GM12801 (cell line): Measurements from ENCODE around the gene SURF2.

Experiments
- TF ChIP-seq, protein P1 (sequence below): IDR thresholded peaks from one replicate; pipeline ENCODE4 v1.5.1; 2011; ENCODE audit warnings: control low read depth; ENCODE audit not compliant: insufficient read length; ENCODE audit errors: extremely low read depth

Gene SURF2

DNA sequence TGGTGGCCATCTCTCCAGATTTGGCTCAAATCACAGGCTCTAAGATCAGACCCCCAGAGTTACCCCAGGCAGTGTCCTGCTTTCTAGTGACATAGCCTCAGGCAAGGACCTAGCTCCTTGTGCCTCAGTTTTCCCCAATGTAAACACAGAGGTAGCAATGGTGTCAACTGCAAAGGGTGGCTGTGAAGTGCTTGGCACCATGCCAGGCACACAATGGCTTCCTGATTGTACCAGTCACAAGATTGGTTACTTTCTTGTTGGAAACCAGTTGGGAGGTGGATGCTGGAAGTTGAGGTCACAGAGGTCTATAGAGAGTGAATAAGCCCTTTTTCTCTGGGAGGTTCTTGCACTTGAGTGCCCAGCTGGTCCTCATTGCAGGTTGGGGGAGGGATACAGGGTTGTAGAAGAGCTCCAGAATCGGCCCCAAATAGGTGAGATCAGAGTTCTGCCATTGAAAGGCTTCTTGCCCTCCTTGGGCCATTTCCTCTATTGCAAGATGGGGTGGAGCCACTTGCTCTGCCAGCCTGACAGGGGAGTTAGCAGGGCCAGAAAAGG is 22.1 kb downstream of the SURF2 start:
- TF ChIP-seq, protein P1, sequence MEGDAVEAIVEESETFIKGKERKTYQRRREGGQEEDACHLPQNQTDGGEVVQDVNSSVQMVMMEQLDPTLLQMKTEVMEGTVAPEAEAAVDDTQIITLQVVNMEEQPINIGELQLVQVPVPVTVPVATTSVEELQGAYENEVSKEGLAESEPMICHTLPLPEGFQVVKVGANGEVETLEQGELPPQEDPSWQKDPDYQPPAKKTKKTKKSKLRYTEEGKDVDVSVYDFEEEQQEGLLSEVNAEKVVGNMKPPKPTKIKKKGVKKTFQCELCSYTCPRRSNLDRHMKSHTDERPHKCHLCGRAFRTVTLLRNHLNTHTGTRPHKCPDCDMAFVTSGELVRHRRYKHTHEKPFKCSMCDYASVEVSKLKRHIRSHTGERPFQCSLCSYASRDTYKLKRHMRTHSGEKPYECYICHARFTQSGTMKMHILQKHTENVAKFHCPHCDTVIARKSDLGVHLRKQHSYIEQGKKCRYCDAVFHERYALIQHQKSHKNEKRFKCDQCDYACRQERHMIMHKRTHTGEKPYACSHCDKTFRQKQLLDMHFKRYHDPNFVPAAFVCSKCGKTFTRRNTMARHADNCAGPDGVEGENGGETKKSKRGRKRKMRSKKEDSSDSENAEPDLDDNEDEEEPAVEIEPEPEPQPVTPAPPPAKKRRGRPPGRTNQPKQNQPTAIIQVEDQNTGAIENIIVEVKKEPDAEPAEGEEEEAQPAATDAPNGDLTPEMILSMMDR = no peak

DNA sequence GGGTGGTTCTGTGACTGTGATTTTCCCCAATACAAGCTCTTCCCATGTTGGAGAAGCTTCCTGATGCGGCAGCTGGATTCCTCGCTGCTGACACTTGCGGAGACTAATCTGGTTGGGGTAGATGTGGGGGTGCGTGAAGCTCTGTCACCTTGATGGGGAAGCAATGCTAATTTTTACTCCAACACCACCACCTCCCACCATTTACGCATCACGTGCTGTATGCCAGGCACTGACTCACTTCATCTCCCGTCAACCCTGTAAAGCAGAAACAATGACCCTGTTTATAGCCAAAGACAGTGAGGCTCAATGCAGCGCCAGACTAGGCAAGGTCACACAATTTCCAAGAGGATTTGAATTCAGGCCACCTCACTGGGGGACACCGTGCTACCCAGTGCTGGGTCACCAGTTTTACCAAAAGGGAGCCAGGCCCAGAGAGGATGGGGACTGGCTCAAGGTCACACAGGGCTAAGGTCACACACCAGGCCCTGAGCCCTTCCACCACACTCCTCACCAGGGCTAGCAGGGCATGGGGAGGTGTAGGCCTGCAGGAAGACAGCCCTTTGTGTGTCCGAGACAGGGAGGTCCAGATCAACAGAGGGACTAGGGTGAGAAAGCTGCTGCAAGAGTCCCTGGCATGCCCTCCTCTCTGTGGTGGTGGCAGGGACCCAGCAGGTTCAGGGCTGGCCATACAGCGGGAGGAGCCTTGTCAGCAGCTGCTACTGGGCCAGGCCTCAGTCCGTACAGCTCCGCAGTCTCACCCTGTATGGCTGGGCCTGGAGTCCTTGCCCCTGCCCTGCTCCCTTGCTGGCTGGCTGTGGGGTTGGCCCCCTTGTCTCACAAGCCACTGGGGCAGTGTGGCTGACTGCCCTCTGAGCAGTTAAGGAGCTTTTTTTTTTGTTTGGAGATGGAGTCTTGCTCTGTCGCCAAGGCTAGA is 23.1 kb downstream of the SURF2 start:
- TF ChIP-seq, protein P1 = no peak

DNA sequence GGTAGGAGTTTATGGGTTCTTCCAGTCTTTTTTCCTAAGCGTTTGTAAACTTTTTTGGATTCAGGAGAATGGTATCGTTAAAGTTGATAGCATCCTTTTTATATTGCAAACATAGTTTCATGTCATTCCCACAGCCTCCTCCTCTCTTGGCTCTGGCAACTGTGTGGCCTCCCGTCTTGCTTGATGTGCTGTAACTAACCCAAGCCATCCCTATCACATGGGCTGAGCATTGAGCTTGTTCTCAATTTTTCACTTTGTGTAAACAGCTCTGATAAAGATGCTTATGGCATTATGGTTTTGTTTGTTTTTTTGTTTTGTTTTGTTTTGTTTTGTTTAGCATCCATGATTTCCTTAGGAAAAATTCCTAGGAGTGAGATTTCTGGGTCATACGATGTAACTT is 24.4 kb downstream of the SURF2 start:
- TF ChIP-seq, protein P1 = no peak

DNA sequence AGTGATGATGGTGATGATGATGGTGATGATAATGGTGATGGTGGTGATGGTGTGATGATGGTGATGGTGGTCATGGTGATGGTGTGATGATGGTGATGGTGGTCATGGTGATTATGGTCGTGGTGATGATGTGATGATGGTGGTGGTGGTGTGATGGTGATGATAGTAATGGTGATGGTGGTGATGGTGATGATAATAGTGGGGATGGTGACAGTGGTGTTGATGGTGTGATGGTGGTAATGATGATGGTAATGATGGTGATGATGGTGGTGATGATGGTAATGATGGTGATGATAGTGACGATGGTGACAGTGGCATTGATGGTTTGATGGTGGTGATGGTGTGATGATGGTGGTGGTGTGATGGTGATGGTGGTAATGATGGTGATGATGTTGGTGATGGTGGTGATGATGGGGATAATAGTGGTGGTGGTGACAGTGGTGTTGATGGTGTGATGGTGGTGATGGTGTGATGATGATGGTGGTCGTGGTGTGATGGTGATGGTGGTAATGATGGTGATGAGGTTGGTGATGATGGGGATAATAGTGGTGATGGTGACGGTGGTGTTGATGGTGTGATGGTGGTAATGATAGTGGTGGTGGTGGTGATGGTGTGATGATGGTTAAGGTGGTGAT is 26.3 kb downstream of the SURF2 start:
- TF ChIP-seq, protein P1 = no peak

DNA sequence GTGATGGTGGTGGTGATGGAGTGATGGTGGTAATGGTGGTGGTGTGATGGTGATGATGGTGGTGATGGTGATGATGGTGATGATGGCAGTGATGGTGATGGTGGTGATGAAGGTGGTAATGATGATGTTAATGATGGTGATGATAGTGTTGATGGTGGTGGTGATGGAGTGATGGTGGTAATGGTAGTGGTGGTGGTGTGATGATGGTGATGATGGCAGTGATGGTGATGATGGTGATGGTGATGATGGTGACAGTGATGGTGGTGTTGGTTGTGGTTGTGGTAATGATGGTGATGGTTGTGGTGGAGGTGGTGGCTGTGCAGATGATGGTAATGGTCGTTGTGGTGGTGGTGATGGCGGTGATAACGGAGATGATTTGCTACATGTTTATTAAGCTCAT is 27.1 kb downstream of the SURF2 start:
- TF ChIP-seq, protein P1 = no peak

DNA sequence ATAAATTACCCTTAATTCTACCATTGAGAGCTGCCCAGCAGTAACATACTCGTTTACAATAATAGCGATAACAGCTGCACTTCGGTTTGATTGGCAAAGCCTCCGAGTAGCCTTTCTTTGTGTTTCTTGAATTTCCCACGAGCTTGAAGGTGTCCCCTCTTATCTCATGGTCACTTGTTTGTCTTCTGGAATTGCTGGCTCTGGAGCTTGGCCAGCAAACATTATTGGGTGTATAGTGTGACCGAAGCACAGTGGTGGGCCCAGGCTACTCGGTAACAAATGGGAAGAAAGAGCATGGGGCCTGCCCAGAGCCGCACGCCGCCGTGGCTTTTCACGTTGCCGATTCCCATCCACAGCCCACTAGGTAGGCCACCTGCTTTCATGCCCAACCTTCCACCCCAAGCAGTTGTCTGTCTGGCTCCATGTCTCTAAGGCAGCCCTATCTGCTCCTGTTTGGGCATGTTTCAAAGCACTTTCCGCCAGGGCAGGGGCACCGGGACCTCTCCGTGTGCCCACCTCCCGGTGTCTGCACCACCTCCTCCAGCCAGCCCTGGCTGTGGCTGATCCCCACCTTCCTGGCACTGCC is 28.5 kb downstream of the SURF2 start:
- TF ChIP-seq, protein P1 = no peak

DNA sequence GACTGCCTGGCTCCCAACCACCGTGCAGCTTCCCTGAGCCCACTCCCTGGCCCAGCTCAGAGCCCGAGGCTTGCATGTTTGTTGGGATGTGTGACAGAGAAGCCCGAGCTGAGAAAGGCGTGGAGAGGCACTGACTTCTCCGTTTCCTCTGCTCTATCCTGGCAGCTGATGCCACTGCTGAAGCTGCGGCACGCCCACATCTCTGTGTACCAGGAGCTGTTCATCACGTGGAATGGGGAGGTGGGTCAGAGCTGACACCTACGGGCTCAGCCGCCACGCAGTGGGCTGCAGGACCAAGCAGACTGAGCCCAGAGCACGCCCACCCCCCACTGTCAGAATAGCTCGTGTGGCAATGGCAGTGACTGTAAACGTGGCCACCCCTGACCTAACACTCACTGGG is 29.1 kb downstream of the SURF2 start:
- TF ChIP-seq, protein P1 = no peak
